Measurements from ENCODE around the gene GPR12.

DNA sequence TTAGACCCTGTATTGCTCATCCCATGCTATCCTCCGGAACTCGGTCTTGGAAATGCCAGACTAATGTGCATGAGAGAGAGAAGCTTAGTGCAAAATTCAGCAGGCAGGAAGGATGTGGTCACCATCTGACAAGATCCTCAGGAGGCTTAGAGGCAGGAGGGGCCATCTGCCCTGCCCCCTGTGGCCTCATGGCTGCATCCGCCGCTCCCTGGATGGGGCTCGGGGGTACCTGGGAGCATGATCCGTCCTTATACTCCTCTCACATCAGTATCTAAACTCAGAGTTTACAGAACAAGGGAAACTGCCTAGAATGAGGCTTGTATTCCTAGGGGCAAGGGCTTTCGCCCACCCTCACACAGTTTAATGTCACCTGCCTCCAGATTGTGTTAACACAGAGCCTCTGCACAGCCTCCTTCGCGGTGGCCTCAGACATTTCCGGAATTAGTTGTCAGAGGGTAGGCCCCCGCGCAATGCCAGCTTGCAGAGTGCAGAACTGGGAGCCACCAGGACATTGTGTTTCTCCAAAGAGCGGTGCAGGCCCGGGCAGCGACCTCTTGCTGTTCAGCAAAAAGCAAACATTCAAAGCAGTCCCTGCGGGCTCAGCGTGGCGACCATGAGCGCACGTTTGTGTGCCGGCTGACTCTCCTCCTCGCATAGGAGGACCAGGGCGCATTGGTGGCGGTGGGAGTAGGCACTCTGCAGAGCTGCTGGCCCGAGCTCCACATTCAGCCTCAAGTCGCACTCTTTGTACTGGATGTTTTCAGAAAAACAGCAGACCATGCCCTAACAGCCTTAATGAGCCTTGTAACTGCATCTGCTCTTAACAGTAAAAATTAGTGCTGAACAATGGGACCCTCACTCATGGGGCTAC lies 39.1 kb downstream of the GPR12 start:
- TF ChIP-seq, protein P1, sequence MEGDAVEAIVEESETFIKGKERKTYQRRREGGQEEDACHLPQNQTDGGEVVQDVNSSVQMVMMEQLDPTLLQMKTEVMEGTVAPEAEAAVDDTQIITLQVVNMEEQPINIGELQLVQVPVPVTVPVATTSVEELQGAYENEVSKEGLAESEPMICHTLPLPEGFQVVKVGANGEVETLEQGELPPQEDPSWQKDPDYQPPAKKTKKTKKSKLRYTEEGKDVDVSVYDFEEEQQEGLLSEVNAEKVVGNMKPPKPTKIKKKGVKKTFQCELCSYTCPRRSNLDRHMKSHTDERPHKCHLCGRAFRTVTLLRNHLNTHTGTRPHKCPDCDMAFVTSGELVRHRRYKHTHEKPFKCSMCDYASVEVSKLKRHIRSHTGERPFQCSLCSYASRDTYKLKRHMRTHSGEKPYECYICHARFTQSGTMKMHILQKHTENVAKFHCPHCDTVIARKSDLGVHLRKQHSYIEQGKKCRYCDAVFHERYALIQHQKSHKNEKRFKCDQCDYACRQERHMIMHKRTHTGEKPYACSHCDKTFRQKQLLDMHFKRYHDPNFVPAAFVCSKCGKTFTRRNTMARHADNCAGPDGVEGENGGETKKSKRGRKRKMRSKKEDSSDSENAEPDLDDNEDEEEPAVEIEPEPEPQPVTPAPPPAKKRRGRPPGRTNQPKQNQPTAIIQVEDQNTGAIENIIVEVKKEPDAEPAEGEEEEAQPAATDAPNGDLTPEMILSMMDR (IDR thresholded peaks at IDR 0.05) = no peak
- no peak for TF ChIP-seq POLR2A (IDR thresholded peaks at IDR 0.05)
